Breast epithelium (tissue), 3 donors: ENCODE data around the gene OR5H15.
"Not testable (repeated sequence)": the region's sequence is repeated elsewhere in the genome, so short reads cannot be mapped to it uniquely, and the experiment has no call there.

ENCODE experiments used
- CTCF ChIP-seq, 3 donors: fragments of 450-650 bp; IDR thresholded peaks; one replicate each; pipeline ENCODE4 v1.5.1; 2016 to 2017; ENCODE audit warnings: antibody characterized with exemption in 3 of 3, mild to moderate bottlenecking in 3 of 3, moderate library complexity in 3 of 3
- POLR2A ChIP-seq: fragments of 450-650 bp; IDR thresholded peaks from one replicate; pipeline ENCODE4 v1.6.1; 2016; ENCODE audit warnings: antibody characterized with exemption, mild to moderate bottlenecking, moderate library complexity
- POLR2AphosphoS5 ChIP-seq, 3 donors: sonication (generic); formaldehyde crosslinking; IDR thresholded peaks; one replicate each; pipeline ENCODE4 v1.6.1; 2017; ENCODE audit warnings: antibody characterized with exemption in 3 of 3

- TF ChIP-seq CTCF (IDR thresholded peaks at IDR 0.05); POLR2AphosphoS5 (IDR thresholded peaks at IDR 0.05); POLR2A: not testable (repeated sequence)
Measured at GRCh38 chr3:98149456-98149855, 17.0 kb upstream of the OR5H15 start.
